Upper lobe of left lung (tissue), 4 donors: ENCODE data around the gene EXOC6B.

ENCODE experiments used
- POLR2A ChIP-seq, 4 donors: fragments of 450-650 bp; IDR thresholded peaks; one replicate each; pipeline ENCODE4 v1.5.1; 2016 to 2017; ENCODE audit warnings: antibody characterized with exemption in 4 of 4, mild to moderate bottlenecking in 2 of 4
- TF ChIP-seq, protein P1 (sequence below), 6 experiments: fragments of 450-650 bp in 4 of 6; fragments of 200-600 bp in 2 of 6; sonication (generic) in 2 of 6; IDR thresholded peaks; one replicate each; pipeline ENCODE4 v1.5.1; 2016 to 2019; ENCODE audit warnings: antibody characterized with exemption in 6 of 6

DNA sequence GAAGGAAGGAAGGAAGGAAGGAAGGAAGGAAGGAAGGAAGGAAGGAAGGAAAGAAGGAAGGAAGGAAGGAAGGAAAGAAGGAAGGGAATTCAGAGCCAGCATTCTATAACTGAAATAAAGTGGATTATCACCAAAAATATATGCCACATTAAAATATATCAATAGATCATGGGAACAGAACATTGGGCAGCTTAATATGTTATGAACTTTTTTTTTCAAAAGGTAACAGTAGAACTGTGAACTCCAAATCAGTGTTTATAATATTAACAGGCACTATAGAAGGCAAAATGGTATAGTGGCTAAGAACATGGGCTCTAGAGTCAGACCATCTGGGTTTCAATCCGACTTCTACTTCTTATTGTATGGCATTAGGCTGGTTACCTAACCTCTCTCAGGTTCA, 313.5 kb downstream of the EXOC6B start:
- no peak for TF ChIP-seq POLR2A (IDR thresholded peaks at IDR 0.05)
- TF ChIP-seq, protein P1, sequence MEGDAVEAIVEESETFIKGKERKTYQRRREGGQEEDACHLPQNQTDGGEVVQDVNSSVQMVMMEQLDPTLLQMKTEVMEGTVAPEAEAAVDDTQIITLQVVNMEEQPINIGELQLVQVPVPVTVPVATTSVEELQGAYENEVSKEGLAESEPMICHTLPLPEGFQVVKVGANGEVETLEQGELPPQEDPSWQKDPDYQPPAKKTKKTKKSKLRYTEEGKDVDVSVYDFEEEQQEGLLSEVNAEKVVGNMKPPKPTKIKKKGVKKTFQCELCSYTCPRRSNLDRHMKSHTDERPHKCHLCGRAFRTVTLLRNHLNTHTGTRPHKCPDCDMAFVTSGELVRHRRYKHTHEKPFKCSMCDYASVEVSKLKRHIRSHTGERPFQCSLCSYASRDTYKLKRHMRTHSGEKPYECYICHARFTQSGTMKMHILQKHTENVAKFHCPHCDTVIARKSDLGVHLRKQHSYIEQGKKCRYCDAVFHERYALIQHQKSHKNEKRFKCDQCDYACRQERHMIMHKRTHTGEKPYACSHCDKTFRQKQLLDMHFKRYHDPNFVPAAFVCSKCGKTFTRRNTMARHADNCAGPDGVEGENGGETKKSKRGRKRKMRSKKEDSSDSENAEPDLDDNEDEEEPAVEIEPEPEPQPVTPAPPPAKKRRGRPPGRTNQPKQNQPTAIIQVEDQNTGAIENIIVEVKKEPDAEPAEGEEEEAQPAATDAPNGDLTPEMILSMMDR (IDR thresholded peaks at IDR 0.05): no peak
